HEK293T (cell line): ENCODE data around the gene LCNL1.

Source experiments
- ARNT ChIP-seq: fragments of 450-650 bp; IDR thresholded peaks from 2 replicates; pipeline ENCODE4 v1.6.1; 2017; ENCODE audit warnings: mild to moderate bottlenecking
- BHLHE40 ChIP-seq: fragments of 450-650 bp; IDR thresholded peaks from 2 replicates; pipeline ENCODE4 v1.6.1; 2016; ENCODE audit warnings: mild to moderate bottlenecking, moderate library complexity, borderline replicate concordance
- ELF4 ChIP-seq: fragments of 450-650 bp; IDR thresholded peaks from 2 replicates; pipeline ENCODE4 v1.6.1; 2017; ENCODE audit warnings: antibody characterized with exemption
- FOXK2 ChIP-seq: fragments of 450-650 bp; IDR thresholded peaks from 2 replicates; pipeline ENCODE4 v1.6.1; 2016; ENCODE audit warnings: mild to moderate bottlenecking
- FOXM1 ChIP-seq: fragments of 450-650 bp; IDR thresholded peaks from 2 replicates; pipeline ENCODE4 v1.6.1; 2017; ENCODE audit warnings: mild to moderate bottlenecking, borderline replicate concordance
- HDGF ChIP-seq: fragments of 450-650 bp; IDR thresholded peaks from 2 replicates; pipeline ENCODE4 v1.6.1; 2017; ENCODE audit warnings: antibody characterized with exemption, borderline replicate concordance
- L3MBTL2 ChIP-seq: fragments of 450-650 bp; conservative IDR thresholded peaks from 2 replicates; pipeline ENCODE4 v1.6.1; 2016; ENCODE audit warnings: mild to moderate bottlenecking
- LEF1 ChIP-seq: fragments of 450-650 bp; IDR thresholded peaks from 2 replicates; pipeline ENCODE4 v1.6.1; 2017; ENCODE audit warnings: mild to moderate bottlenecking, borderline replicate concordance
- SP1 ChIP-seq: fragments of 450-650 bp; IDR thresholded peaks from 2 replicates; pipeline ENCODE4 v1.6.1; 2017
- SUZ12 ChIP-seq: fragments of 450-650 bp; IDR thresholded peaks from 2 replicates; pipeline ENCODE4 v1.6.1; 2016; ENCODE audit warnings: mild to moderate bottlenecking
- TARDBP ChIP-seq: fragments of 450-650 bp; IDR thresholded peaks from 2 replicates; pipeline ENCODE4 v1.6.1; 2016

DNA sequence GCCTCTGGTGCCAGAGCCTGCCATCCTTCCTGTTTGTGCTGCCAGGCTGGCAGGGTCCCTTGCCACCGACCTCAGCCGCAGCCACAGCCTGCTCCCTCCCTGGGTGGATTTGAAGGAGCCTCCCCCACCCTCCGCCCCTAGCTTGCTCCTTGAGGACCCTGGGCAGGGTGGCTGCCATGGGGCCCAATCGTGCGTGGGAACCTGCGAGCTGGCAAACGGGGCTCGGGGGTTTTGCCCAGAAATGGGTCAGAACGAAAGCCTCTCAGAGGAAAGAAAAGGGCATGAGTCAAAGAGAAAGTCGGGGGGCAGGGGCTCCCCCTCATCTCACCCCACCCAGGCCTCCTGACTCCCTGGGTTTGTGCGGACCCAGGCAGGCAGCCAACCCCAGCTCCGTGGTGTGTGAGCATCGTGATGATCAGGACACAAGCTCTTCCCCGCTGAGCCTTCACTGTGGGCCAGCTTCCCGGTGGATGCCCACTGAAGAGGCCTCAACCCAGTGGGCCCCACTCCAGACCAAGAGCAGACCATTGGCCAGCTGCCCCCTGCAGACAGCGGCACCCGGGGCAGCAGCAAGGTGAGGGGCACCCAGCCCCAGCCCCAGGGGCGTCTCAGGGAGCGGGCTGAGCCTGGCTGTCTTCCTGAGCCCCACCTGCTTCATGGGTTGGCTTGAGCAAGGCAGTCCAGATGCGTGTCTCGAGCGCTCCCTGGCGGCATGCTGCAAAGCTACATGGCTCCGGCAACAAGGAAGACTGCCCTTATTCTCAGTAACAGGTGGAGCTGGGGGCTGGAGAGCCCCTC, 52.1 kb downstream of the LCNL1 start:
- TF ChIP-seq SP1 (no peak), SUZ12 (no peak), LEF1 (no peak), TARDBP (no peak), BHLHE40 (no peak), HDGF (no peak), FOXK2 (no peak), ARNT (no peak), FOXM1 (no peak), ELF4 (no peak), L3MBTL2 (no peak)
